SK-N-SH (cell line): ENCODE data around the gene USP17L11.
"Not testable (repeated sequence)": the region's sequence is repeated elsewhere in the genome, so short reads cannot be mapped to it uniquely, and the experiment has no call there.

Source experiments
- EP300 ChIP-seq, 2 experiments: IDR thresholded peaks; 2 replicates each; pipeline versions ENCODE4 v1.4.0 to v1.6.1; 2012; ENCODE audit warnings: borderline replicate concordance in 1 of 2, low read depth in 1 of 2, low read length in 1 of 2
- EZH2phosphoT487 ChIP-seq: fragments of 200-600 bp; sonication (generic); IDR thresholded peaks from 2 replicates; pipeline ENCODE4 v1.6.1; 2017; ENCODE audit warnings: low read depth, mixed run types, mild to moderate bottlenecking, antibody characterized with exemption, moderate library complexity, borderline replicate concordance
- GABPA ChIP-seq: IDR thresholded peaks from 2 replicates; pipeline ENCODE4 v1.4.0; 2012; ENCODE audit warnings: low read depth, mild to moderate bottlenecking
- MXI1 ChIP-seq: IDR thresholded peaks from 2 replicates; pipeline ENCODE4 v1.6.1; 2012; ENCODE audit warnings: mild to moderate bottlenecking, low read depth, low read length, improper control_type of control experiment
- POLR2AphosphoS5 ChIP-seq: IDR thresholded peaks from 2 replicates; pipeline ENCODE4 v1.6.1; 2012; ENCODE audit warnings: low read depth, low read length
- SIN3A ChIP-seq: IDR thresholded peaks from 2 replicates; pipeline ENCODE4 v1.6.1; 2012; ENCODE audit warnings: low read depth, mild to moderate bottlenecking, low read length, moderate library complexity, borderline replicate concordance
- TAF1 ChIP-seq: IDR thresholded peaks from 2 replicates; pipeline ENCODE4 v1.6.1; 2012; ENCODE audit warnings: low read depth, mild to moderate bottlenecking, low read length, moderate library complexity, borderline replicate concordance
- TCF12 ChIP-seq: IDR thresholded peaks from 2 replicates; pipeline ENCODE4 v1.4.0; 2012
- TF ChIP-seq, protein P1 (sequence below): fragments of 200-600 bp; sonication (generic); IDR thresholded peaks from 2 replicates; pipeline ENCODE4 v1.6.1; 2017; ENCODE audit warnings: antibody characterized with exemption, mild to moderate bottlenecking, moderate library complexity
- TF ChIP-seq, protein P2 (sequence below): IDR thresholded peaks from 2 replicates; pipeline ENCODE4 v1.4.0; 2012; ENCODE audit warnings: low read depth

DNA sequence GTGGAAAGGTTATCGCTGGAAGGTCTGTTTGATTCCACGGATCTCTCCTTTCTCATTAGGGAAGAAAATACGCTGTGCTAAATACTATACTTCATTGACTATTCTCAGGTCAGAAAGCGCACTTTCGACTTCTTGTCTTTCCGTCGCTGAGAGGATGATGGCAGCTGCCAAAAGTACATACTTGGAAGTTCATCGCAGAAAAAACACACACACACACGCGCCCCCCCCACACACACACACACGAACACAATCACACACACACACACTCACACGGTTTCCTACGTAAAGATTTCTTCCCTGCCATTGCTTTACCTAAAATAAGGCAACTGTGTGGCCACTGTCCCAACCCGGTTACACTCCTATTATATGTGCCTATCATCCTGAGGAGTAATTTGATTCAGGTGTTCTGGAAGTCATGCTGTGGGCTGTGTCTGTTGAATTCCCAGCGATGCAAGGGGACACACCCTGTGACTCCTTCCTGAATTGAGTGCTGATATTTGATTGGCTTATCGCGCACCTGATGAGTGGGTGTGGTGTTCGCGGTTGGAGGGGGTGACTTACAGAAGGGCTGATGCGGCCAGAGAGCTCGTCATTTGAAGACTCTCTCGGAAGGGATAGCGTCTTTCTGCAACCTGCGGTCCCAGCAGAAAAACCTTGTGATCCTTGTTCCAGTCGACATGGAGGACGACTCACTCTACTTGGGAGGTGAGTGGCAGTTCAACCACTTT, 32.9 kb downstream of the USP17L11 start, which contains the start of gene USP17L18:
- TF ChIP-seq, protein P1, sequence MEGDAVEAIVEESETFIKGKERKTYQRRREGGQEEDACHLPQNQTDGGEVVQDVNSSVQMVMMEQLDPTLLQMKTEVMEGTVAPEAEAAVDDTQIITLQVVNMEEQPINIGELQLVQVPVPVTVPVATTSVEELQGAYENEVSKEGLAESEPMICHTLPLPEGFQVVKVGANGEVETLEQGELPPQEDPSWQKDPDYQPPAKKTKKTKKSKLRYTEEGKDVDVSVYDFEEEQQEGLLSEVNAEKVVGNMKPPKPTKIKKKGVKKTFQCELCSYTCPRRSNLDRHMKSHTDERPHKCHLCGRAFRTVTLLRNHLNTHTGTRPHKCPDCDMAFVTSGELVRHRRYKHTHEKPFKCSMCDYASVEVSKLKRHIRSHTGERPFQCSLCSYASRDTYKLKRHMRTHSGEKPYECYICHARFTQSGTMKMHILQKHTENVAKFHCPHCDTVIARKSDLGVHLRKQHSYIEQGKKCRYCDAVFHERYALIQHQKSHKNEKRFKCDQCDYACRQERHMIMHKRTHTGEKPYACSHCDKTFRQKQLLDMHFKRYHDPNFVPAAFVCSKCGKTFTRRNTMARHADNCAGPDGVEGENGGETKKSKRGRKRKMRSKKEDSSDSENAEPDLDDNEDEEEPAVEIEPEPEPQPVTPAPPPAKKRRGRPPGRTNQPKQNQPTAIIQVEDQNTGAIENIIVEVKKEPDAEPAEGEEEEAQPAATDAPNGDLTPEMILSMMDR = not testable (repeated sequence)
- TF ChIP-seq POLR2AphosphoS5; MXI1; TAF1; EP300 (IDR thresholded peaks at IDR 0.05; ENCODE audit: borderline replicate concordance in 1 of 2, low read depth in 1 of 2, low read length in 1 of 2); SIN3A; GABPA; TCF12; EZH2phosphoT487: not testable (repeated sequence)
- TF ChIP-seq, protein P2, sequence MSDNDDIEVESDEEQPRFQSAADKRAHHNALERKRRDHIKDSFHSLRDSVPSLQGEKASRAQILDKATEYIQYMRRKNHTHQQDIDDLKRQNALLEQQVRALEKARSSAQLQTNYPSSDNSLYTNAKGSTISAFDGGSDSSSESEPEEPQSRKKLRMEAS = not testable (repeated sequence)
